ENCODE results near the gene SRPK2.
"Not testable (repeated sequence)": the region's sequence is repeated elsewhere in the genome, so short reads cannot be mapped to it uniquely, and the experiment has no call there.

The SRPK2 gene

GRCh38 chr7:105413887-105414437, 25.2 kb upstream of the SRPK2 start:
- no peak overlapping the region for H3K27ac ChIP-seq
- no peak for DNase-seq
- H3K4me3 ChIP-seq (ENCODE audit: low read depth, low read length), result no peak overlapping the region
- no peaks in the 10 kb centered on the region for H3K27me3 ChIP-seq (replicated peaks)
- TF ChIP-seq, protein P1, sequence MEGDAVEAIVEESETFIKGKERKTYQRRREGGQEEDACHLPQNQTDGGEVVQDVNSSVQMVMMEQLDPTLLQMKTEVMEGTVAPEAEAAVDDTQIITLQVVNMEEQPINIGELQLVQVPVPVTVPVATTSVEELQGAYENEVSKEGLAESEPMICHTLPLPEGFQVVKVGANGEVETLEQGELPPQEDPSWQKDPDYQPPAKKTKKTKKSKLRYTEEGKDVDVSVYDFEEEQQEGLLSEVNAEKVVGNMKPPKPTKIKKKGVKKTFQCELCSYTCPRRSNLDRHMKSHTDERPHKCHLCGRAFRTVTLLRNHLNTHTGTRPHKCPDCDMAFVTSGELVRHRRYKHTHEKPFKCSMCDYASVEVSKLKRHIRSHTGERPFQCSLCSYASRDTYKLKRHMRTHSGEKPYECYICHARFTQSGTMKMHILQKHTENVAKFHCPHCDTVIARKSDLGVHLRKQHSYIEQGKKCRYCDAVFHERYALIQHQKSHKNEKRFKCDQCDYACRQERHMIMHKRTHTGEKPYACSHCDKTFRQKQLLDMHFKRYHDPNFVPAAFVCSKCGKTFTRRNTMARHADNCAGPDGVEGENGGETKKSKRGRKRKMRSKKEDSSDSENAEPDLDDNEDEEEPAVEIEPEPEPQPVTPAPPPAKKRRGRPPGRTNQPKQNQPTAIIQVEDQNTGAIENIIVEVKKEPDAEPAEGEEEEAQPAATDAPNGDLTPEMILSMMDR (IDR thresholded peaks at IDR 0.05; ENCODE audit: low read depth, low read length, missing control alignments), result no peak
- no peaks in the 10 kb centered on the region for H3K36me3 ChIP-seq (replicated peaks)
- in situ Hi-C loops (cut with HindIII; ENCODE audit: low pct_ligation_motif_present, low sequenced_read_pairs), result no loop called here

GRCh38 chr7:105410774-105411173, 22.1 kb upstream of the SRPK2 start:
- H3K27me3 ChIP-seq (replicated peaks); DNase-seq; H3K4me3 ChIP-seq (ENCODE audit: low read depth, low read length); H3K36me3 ChIP-seq (replicated peaks); in situ Hi-C loops (cut with HindIII; ENCODE audit: low pct_ligation_motif_present, low sequenced_read_pairs); H3K27ac ChIP-seq: not testable (repeated sequence)

DNA sequence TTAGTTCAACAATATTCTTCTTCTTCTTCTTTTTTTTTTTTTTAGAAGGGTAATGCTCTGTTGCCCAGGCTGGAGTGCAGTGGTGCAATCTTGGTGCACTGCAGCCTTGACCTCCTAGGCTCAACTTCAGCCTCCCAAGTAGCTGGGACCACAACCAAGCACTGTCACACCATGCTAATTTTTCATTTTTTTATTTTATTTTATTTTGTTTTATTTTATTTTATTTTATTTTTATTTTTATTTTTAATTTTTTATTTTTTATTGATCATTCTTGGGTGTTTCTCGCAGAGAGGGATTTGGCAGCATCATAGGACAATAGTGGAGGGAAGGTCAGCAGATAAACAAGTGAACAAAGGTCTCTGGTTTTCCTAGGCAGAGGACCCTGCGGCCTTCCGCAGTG, 21.1 kb upstream of the SRPK2 start:
- H3K36me3 ChIP-seq (replicated peaks); H3K27me3 ChIP-seq (replicated peaks); DNase-seq; H3K27ac ChIP-seq; H3K4me3 ChIP-seq (ENCODE audit: low read depth, low read length); in situ Hi-C loops (cut with HindIII; ENCODE audit: low pct_ligation_motif_present, low sequenced_read_pairs): not testable (repeated sequence)

- no peak for DNase-seq
- Histone ChIP-seq H3K27ac (no peak overlapping the region), H3K27me3 (replicated peaks) (no peaks in the 10 kb centered on the region), H3K4me3 (ENCODE audit: low read depth, low read length) (no peak overlapping the region), H3K36me3 (replicated peaks) (no peaks in the 10 kb centered on the region)
- TF ChIP-seq, protein P1 (IDR thresholded peaks at IDR 0.05; ENCODE audit: low read depth, low read length, missing control alignments), result no peak
- in situ Hi-C loops (cut with HindIII; ENCODE audit: low pct_ligation_motif_present, low sequenced_read_pairs), result no loop called here
Observed at GRCh38 chr7:105408791-105409410, 20.2 kb upstream of the SRPK2 start.

DNA sequence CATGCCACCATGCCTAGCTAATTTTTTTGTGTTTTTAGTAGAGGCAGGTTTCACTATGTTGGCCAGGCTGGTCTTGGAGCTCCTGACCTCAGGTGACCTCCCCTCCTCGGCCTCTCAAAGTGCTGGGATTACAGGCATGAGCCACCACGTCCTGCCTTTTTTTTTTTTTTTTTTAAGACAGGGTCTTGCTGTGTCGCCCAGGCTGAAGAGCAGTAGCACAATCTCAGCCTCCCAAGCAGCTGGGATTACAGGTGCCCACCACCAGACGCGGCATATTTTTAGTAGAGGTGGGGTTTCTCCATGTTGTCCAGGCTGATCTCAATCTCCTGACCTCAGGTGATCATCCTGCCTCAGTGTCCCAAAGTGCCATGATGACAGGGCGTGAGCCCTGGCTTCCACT, 14.4 kb upstream of the SRPK2 start:
- in situ Hi-C loops (cut with HindIII; ENCODE audit: low pct_ligation_motif_present, low sequenced_read_pairs), result no loop called here
- no peak for DNase-seq
- Histone ChIP-seq H3K27me3 (replicated peaks) (no peaks in the 10 kb centered on the region), H3K27ac (no peak overlapping the region), H3K36me3 (replicated peaks) (no peaks in the 10 kb centered on the region), H3K4me3 (ENCODE audit: low read depth, low read length) (no peak overlapping the region)
- TF ChIP-seq, protein P1 (IDR thresholded peaks at IDR 0.05; ENCODE audit: low read depth, low read length, missing control alignments), result no peak

- in situ Hi-C loops (cut with HindIII; ENCODE audit: low pct_ligation_motif_present, low sequenced_read_pairs), result no loop called here
- H3K27ac ChIP-seq, result peak overlapping the region; percentile 43
Observed at GRCh38 chr7:105402221-105403095, 13.7 kb upstream of the SRPK2 start.

More at GRCh38 chr7:105402221-105403095, 13.7 kb upstream of the SRPK2 start:
- Histone ChIP-seq H3K36me3 (replicated peaks) (no peaks in the 10 kb centered on the region), H3K4me3 (ENCODE audit: low read depth, low read length) (no peak overlapping the region), H3K27me3 (replicated peaks) (no peaks in the 10 kb centered on the region)
- TF ChIP-seq, protein P1 (IDR thresholded peaks at IDR 0.05; ENCODE audit: low read depth, low read length, missing control alignments), result no peak
- peak; percentile 18 for DNase-seq

Measured in brain microvascular endothelial cell (primary cell).